A673 (cell line): ENCODE results near the gene NRG3. TPM values are rescaled to one million over a fixed set of nuclear protein-coding genes. Genes with fewer than 3 reads are reported as not detected.

Experiments
- Bru-seq: library from RNA; stranded (reverse); fragments of 400-500 nt; gene quantifications from one replicate; lab custom pipeline; 2021; lab: Mats Ljungman, UMichigan
- BruChase-seq, 2 experiments: library from RNA; stranded (reverse); fragments of 400-500 nt; gene quantifications; one replicate each; lab custom pipeline; 2021; lab: Mats Ljungman, UMichigan
- BruUV-seq: library from RNA; stranded (reverse); fragments of 400-500 nt; replicated peaks from 2 replicates; lab custom pipeline; 2021; lab: Mats Ljungman, UMichigan
- CTCF ChIA-PET: fragments of 300-600 bp; sonication (Branson Sonifier 250); formaldehyde crosslinking; loops from one replicate; lab custom pipeline; 2022; ENCODE audit warnings: antibody characterized with exemption; lab: Charles Lee
- POLR2A ChIA-PET: fragments of 300-600 bp; sonication (Branson Sonifier 250); formaldehyde crosslinking; loops from one replicate; lab custom pipeline; 2022; ENCODE audit warnings: antibody characterized with exemption; ENCODE audit not compliant: low non-redundant PET; lab: Charles Lee
- DNase-seq: peaks from one replicate; pipeline ENCODE4 v3.0.0-alpha.2; 2015; ENCODE audit warnings: low spot score
- H3K27ac ChIP-seq: fragments of 200-600 bp; sonication (generic); 2 replicates; pipeline ENCODE4 v1.5.1; 2016; ENCODE audit warnings: mixed run types, low read depth, mild to moderate bottlenecking, mixed read lengths, antibody characterized with exemption, low read length; ENCODE audit not compliant: poor library complexity, severe bottlenecking
- H3K27me3 ChIP-seq: fragments of 200-600 bp; sonication (generic); replicated peaks from 2 replicates; pipeline ENCODE4 v1.6.1; 2017; ENCODE audit warnings: mixed run types, low read depth, mild to moderate bottlenecking, mixed read lengths, antibody characterized with exemption, low read length; ENCODE audit not compliant: insufficient read depth, poor library complexity
- H3K36me3 ChIP-seq: fragments of 200-600 bp; sonication (generic); 2 replicates; pipeline ENCODE4 v1.6.1; 2016; ENCODE audit warnings: mixed run types, mild to moderate bottlenecking, mixed read lengths, antibody characterized with exemption, low read length; ENCODE audit not compliant: insufficient read depth, poor library complexity, severe bottlenecking
- H3K4me1 ChIP-seq: fragments of 200-600 bp; sonication (generic); 2 replicates; pipeline ENCODE4 v1.6.1; 2017; ENCODE audit warnings: mixed run types, mild to moderate bottlenecking, mixed read lengths, antibody characterized with exemption, low read length; ENCODE audit not compliant: insufficient read depth, poor library complexity, severe bottlenecking
- H3K4me3 ChIP-seq: fragments of 200-600 bp; sonication (generic); 2 replicates; pipeline ENCODE4 v1.5.1; 2016; ENCODE audit warnings: low read depth, mixed run types, mild to moderate bottlenecking, mixed read lengths, low read length; ENCODE audit not compliant: poor library complexity, severe bottlenecking
- H3K9me3 ChIP-seq: fragments of 200-600 bp; sonication (generic); 2 replicates; pipeline ENCODE4 v1.6.1; 2016; ENCODE audit warnings: mixed run types, low read depth, mild to moderate bottlenecking, mixed read lengths, antibody characterized with exemption, low read length; ENCODE audit not compliant: poor library complexity, severe bottlenecking
- EZH2 ChIP-seq: fragments of 200-600 bp; sonication (generic); IDR thresholded peaks from 2 replicates; pipeline ENCODE4 v1.6.1; 2017; ENCODE audit warnings: borderline replicate concordance, low read depth, mild to moderate bottlenecking, mixed read lengths, antibody characterized with exemption, low read length; ENCODE audit not compliant: poor library complexity, severe bottlenecking
- intact Hi-C: fragments of 100-400 bp; cut with micrococcal nuclease; formaldehyde crosslinking; loops from one replicate; pipeline ENCODE4 v1.10.0; 2022; ENCODE audit not compliant: unreplicated experiment
- long read RNA-seq: library from polyadenylated mRNA; stranded (forward); transcript quantifications from one replicate; pipeline ENCODE4 v2.0.0, GENCODE V29; 2022
- total RNA-seq: library from RNA; stranded (reverse); gene quantifications from 2 replicates; pipeline ENCODE4 v1.2.3, GENCODE V29; 2021
- TF ChIP-seq, protein P1 (sequence below): fragments of 300-800, 200-600 bp; sonication (generic); conservative IDR thresholded peaks from 2 replicates; pipeline ENCODE4 v1.5.1; 2017; ENCODE audit warnings: low read depth, mild to moderate bottlenecking, antibody characterized with exemption, low read length, moderate library complexity, mixed read lengths

The NRG3 gene
- total RNA-seq (not detected in 2 replicates), Bru-seq, nascent RNA (percentile 4 among the genes with signal in this experiment), BruChase-seq, experiment 1, labeled RNA remaining after a 2-hour chase (percentile 7 among the genes with signal in this experiment), BruChase-seq, experiment 2, labeled RNA remaining after a 6-hour chase (percentile 14 among the genes with signal in this experiment)
- long read RNA-seq, result 0 reads

- DNase-seq, result no peak
- intact Hi-C loops, result no loop called here
- Histone ChIP-seq H3K36me3 (no peaks in the 10 kb centered on the region), H3K27me3 (peaks cover 50% of the 10 kb centered on the region), H3K9me3 (no peaks in the 10 kb centered on the region), H3K4me1 (no peaks in the 10 kb centered on the region), H3K27ac (no peak within 1 kb of the TSS), H3K4me3 (peak within 1 kb of the TSS; percentile 19)
- no TSS peak for BruUV-seq
- ChIA-PET POLR2A (no interaction called here), CTCF (no interaction called here)
- TF ChIP-seq, protein P1, sequence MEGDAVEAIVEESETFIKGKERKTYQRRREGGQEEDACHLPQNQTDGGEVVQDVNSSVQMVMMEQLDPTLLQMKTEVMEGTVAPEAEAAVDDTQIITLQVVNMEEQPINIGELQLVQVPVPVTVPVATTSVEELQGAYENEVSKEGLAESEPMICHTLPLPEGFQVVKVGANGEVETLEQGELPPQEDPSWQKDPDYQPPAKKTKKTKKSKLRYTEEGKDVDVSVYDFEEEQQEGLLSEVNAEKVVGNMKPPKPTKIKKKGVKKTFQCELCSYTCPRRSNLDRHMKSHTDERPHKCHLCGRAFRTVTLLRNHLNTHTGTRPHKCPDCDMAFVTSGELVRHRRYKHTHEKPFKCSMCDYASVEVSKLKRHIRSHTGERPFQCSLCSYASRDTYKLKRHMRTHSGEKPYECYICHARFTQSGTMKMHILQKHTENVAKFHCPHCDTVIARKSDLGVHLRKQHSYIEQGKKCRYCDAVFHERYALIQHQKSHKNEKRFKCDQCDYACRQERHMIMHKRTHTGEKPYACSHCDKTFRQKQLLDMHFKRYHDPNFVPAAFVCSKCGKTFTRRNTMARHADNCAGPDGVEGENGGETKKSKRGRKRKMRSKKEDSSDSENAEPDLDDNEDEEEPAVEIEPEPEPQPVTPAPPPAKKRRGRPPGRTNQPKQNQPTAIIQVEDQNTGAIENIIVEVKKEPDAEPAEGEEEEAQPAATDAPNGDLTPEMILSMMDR, result no peak
- no peak for TF ChIP-seq EZH2
These were observed at the start of gene NRG3 for GRCh38 chr10:81874875-81875466. Gene NRG3, plus strand, starts transcription at chr10:81875194.

DNA sequence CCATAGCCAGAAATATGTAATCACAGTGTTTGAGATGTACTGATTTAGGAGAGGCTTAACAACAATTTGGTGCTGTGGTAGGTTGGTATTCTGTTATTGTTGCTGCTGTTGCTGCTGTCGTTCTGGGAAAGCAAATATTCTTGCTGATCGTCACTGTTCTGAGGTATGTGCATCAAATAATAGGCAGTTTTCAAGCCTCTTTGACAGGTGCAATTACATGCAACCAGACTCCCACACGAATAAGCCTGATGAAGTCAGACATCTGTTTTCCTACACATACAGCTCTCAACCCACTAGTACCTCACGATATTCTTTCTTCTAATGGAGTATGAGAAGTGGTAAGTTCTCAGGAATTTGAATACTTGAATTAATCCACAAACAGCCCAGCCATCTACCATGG, 46.7 kb upstream of the NRG3 start:
- ChIA-PET POLR2A (no interaction called here), CTCF (no interaction called here)
- TF ChIP-seq, protein P1, result no peak
- TF ChIP-seq EZH2, result no peak
- H3K4me1 ChIP-seq, result no peaks in the 10 kb centered on the region
- no peak overlapping the region for H3K27ac ChIP-seq
- no peaks in the 10 kb centered on the region for H3K27me3 ChIP-seq
- H3K9me3 ChIP-seq, result no peaks in the 10 kb centered on the region
- no TSS peak for BruUV-seq
- intact Hi-C loops, result no loop called here
- no peak overlapping the region for H3K4me3 ChIP-seq
- no peak for DNase-seq
- no peaks in the 10 kb centered on the region for H3K36me3 ChIP-seq

DNA sequence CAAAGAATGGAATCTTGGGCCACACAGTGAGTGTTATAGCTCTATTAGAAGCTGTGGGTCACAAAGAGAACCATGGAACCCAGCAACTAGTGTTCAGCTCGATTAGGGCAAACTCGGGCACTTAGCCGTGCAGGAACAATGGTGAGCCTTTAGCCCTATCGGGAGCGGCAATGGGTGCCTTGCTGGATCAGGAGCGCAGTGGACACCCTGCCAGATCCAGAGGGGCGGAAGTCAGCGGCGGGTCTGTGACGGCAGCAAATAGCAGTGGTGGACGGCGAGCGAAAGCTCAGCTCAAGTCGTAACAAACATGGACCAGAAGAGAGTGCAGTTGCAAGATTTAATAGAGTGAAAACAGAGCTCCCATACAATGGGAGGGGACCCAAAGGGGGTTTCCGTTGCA, 43.9 kb upstream of the NRG3 start:
- DNase-seq, result no peak
- Histone ChIP-seq H3K9me3 (no peaks in the 10 kb centered on the region), H3K4me3 (no peak overlapping the region), H3K27me3 (no peaks in the 10 kb centered on the region), H3K4me1 (no peaks in the 10 kb centered on the region), H3K27ac (no peak overlapping the region), H3K36me3 (no peaks in the 10 kb centered on the region)
- ChIA-PET CTCF (no interaction called here), POLR2A (no interaction called here)
- no peak for TF ChIP-seq EZH2
- TF ChIP-seq, protein P1, result no peak
- intact Hi-C loops, result no loop called here
- BruUV-seq, result no TSS peak
